Osteoblast (primary cell): ENCODE measurements around the gene RASA4. TPM values are rescaled to one million over a fixed set of nuclear protein-coding genes. Genes with fewer than 3 reads are reported as not detected.
"Not testable (repeated sequence)": the region's sequence is repeated elsewhere in the genome, so short reads cannot be mapped to it uniquely, and the experiment has no call there.

ENCODE experiments used
- DNase-seq: peaks from one replicate; pipeline ENCODE4 v3.0.0; 2011; ENCODE audit warnings: low spot score, mixed read lengths; ENCODE audit not compliant: insufficient read length; ENCODE audit errors: missing footprints
- H2AFZ ChIP-seq: 2 replicates; pipeline ENCODE4 v1.6.0; 2011; ENCODE audit warnings: mild to moderate bottlenecking, low read length
- H3K27ac ChIP-seq: 2 replicates; pipeline ENCODE4 v1.5.1; 2011; ENCODE audit warnings: mild to moderate bottlenecking, low read depth, low read length, moderate library complexity
- H3K27me3 ChIP-seq: 2 replicates; pipeline ENCODE4 v1.6.0; 2012; ENCODE audit warnings: mild to moderate bottlenecking, control low read depth, inconsistent platforms, low read length, moderate library complexity; ENCODE audit not compliant: insufficient read depth
- H3K36me3 ChIP-seq: 2 replicates; pipeline ENCODE4 v1.5.1; 2011; ENCODE audit warnings: mild to moderate bottlenecking, low read length, control low read depth, moderate library complexity; ENCODE audit not compliant: insufficient read depth
- H3K4me1 ChIP-seq: 2 replicates; pipeline ENCODE4 v1.5.1; 2011; ENCODE audit warnings: mild to moderate bottlenecking, low read length, control low read depth, moderate library complexity; ENCODE audit not compliant: insufficient read depth
- H3K4me2 ChIP-seq: 2 replicates; pipeline ENCODE4 v1.6.0; 2011; ENCODE audit warnings: mild to moderate bottlenecking, low read length; ENCODE audit not compliant: insufficient read depth
- H3K4me3 ChIP-seq: fragments of 200-600 bp; sonication (generic); 3 replicates; pipeline ENCODE4 v1.5.1; 2012; ENCODE audit warnings: mild to moderate bottlenecking, low read length, inconsistent platforms; ENCODE audit not compliant: insufficient read depth
- H3K79me2 ChIP-seq: 2 replicates; pipeline ENCODE4 v1.6.0; 2012; ENCODE audit warnings: mild to moderate bottlenecking, low read length, control low read depth, inconsistent platforms; ENCODE audit not compliant: insufficient read depth
- H3K9me3 ChIP-seq: 2 replicates; pipeline ENCODE4 v1.5.1; 2011; ENCODE audit warnings: low read depth, low read length, control low read depth
- H4K20me1 ChIP-seq: 2 replicates; pipeline ENCODE4 v1.6.0; 2012; ENCODE audit warnings: mild to moderate bottlenecking, low read length, control low read depth; ENCODE audit not compliant: insufficient read depth
- total RNA-seq: library from RNA; depleted of rRNA; stranded (reverse); fragments of >200 nt; gene quantifications from 2 replicates; pipeline ENCODE4 v1.2.3, GENCODE V29; 2012

RASA4 gene
- total RNA-seq, 1 donor: 9.8 TPM

DNA sequence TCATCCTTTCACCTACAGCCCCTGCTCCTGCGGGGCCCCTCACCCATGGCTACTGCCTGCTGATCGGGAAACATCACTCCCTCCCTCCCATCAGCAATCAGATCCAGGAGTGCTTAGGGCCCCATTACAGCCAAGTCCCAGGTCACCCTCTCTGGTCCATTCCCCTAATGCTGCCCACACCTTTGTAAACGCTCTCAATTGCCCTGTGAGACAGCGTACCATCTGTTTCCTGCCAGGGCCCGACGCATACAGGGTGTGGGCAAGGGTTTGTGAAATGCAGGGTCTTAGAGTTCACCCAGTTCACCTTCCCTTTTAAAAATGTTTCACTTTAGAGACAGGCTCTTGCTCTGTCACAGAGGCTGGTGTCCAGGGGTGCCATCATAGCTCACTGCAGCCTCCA is 17.7 kb upstream of the RASA4 start:
- not testable (repeated sequence) for H3K4me3 ChIP-seq, H3K27ac ChIP-seq, H4K20me1 ChIP-seq, DNase-seq, H3K79me2 ChIP-seq, H2AFZ ChIP-seq, H3K9me3 ChIP-seq, H3K4me1 ChIP-seq, H3K36me3 ChIP-seq, H3K4me2 ChIP-seq, H3K27me3 ChIP-seq

- not testable (repeated sequence) for H3K4me2 ChIP-seq, H4K20me1 ChIP-seq, H3K36me3 ChIP-seq, DNase-seq, H3K79me2 ChIP-seq, H3K4me1 ChIP-seq, H3K9me3 ChIP-seq, H3K27me3 ChIP-seq, H3K27ac ChIP-seq, H3K4me3 ChIP-seq, H2AFZ ChIP-seq
Measured at GRCh38 chr7:102630622-102631021, 14.1 kb upstream of the RASA4 start.

DNA sequence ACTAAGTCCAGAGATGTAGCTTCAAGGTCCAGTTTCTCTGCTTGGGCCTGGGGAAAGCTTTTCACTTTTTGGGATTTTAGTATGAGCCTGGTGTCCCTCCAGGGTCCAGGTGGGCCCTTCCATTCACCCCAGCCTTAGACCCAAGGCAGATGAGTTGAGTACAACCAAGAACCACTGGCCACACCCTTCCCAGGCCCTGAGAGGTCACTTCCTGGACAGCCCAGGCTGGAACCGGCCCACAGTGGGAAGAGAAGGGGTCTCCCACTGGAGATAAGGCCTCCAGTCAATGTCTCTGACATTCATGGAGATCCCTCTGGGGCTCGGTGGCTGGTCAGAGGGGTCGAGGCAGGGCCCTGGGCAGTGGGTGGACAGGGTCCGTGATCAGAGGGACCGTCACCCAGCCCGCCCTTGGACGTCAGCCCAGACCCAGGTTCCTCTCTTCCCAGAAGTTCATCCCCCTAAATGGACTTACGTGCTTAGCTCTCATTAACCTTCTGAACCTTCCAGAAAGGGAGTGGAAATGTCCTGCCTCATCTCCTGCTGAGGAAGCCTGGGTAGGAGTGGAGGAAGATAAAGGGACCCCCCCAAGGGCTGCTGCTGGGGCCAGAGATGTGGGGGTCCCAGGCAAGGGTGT is 10.8 kb upstream of the RASA4 start:
- not testable (repeated sequence) for H4K20me1 ChIP-seq, H3K4me1 ChIP-seq, DNase-seq, H2AFZ ChIP-seq, H3K4me3 ChIP-seq, H3K27ac ChIP-seq, H3K4me2 ChIP-seq, H3K79me2 ChIP-seq, H3K9me3 ChIP-seq, H3K27me3 ChIP-seq, H3K36me3 ChIP-seq

- H4K20me1 ChIP-seq, H3K4me1 ChIP-seq, H3K4me2 ChIP-seq, H3K4me3 ChIP-seq, H3K9me3 ChIP-seq, H2AFZ ChIP-seq, DNase-seq, H3K27me3 ChIP-seq, H3K27ac ChIP-seq, H3K36me3 ChIP-seq, H3K79me2 ChIP-seq: not testable (repeated sequence)
Measured at GRCh38 chr7:102618122-102618521, 1.6 kb upstream of the RASA4 start.

- not testable (repeated sequence) for H3K4me3 ChIP-seq, H3K79me2 ChIP-seq, H3K27me3 ChIP-seq, DNase-seq, H3K27ac ChIP-seq, H2AFZ ChIP-seq, H4K20me1 ChIP-seq, H3K4me1 ChIP-seq, H3K4me2 ChIP-seq, H3K9me3 ChIP-seq, H3K36me3 ChIP-seq
Measured at GRCh38 chr7:102615930-102616329, 626 bp downstream of the RASA4 start.

- not testable (repeated sequence) for H3K36me3 ChIP-seq, H3K9me3 ChIP-seq, DNase-seq, H3K27ac ChIP-seq, H4K20me1 ChIP-seq, H3K4me1 ChIP-seq, H3K4me3 ChIP-seq, H3K79me2 ChIP-seq, H3K27me3 ChIP-seq, H2AFZ ChIP-seq, H3K4me2 ChIP-seq
Measured at GRCh38 chr7:102614873-102615272, 1.7 kb downstream of the RASA4 start.

GRCh38 chr7:102614346-102614697 is 2.2 kb downstream of the RASA4 start:
- not testable (repeated sequence) for H3K27me3 ChIP-seq

GRCh38 chr7:102613575-102614345 is 2.8 kb downstream of the RASA4 start:
- H4K20me1 ChIP-seq, H3K27me3 ChIP-seq, H3K4me3 ChIP-seq, H2AFZ ChIP-seq, H3K36me3 ChIP-seq, H3K4me2 ChIP-seq, DNase-seq, H3K9me3 ChIP-seq, H3K79me2 ChIP-seq, H3K4me1 ChIP-seq, H3K27ac ChIP-seq: not testable (repeated sequence)

More at GRCh38 chr7:102614346-102614697, 2.2 kb downstream of the RASA4 start:
- H3K4me3 ChIP-seq, H3K4me1 ChIP-seq, H3K27ac ChIP-seq, H3K4me2 ChIP-seq, DNase-seq, H3K36me3 ChIP-seq, H4K20me1 ChIP-seq, H3K9me3 ChIP-seq, H2AFZ ChIP-seq, H3K79me2 ChIP-seq: not testable (repeated sequence)

- H2AFZ ChIP-seq, H3K4me3 ChIP-seq, H3K27ac ChIP-seq, H3K9me3 ChIP-seq, H3K36me3 ChIP-seq, H4K20me1 ChIP-seq, H3K27me3 ChIP-seq, H3K4me2 ChIP-seq, DNase-seq, H3K79me2 ChIP-seq, H3K4me1 ChIP-seq: not testable (repeated sequence)
Measured at GRCh38 chr7:102611675-102612325, 4.8 kb downstream of the RASA4 start.
